Measurements from ENCODE around the gene PLXDC1.
"Not testable (repeated sequence)": the region's sequence is repeated elsewhere in the genome, so short reads cannot be mapped to it uniquely, and the experiment has no call there.

PLXDC1 gene

DNA sequence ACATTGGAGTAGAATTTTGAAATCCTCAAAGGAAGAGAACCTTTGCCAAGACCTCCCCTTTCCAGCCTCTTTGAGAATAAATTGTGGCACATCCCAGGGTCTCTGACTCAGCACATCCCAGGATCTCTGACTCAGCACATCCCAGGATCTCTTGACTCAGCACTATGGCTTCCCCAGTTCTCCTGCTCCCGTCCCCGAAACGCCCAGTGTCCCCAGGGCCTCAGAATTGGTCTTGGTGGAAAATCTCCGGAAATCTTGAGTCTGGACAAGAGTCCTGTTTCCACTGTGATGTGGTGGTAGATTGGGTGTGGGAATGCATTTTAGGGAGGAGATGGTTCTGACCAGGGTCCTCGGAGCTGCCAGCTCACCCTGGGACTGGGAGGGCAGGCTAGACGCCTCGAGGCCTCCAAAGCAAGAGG is 19.2 kb downstream of the PLXDC1 start:
- Histone ChIP-seq H3K27ac (ENCODE audit: low read depth, low read length) (no peak overlapping the region), H3K4me3 (ENCODE audit: low read depth in 1 of 5, low read length in 5 of 5) (no peak overlapping the region), H3K27me3 (ENCODE audit: control insufficient read depth in 5 of 5, insufficient read depth in 4 of 5, low read length in 5 of 5) (peaks cover 0 to 2% (median 0%) of the 10 kb centered on the region in 5 donors), H3K36me3 (ENCODE audit: control insufficient read depth in 5 of 5, insufficient read depth in 5 of 5, low read length in 5 of 5) (no peaks in the 10 kb centered on the region), H3K4me1 (ENCODE audit: control insufficient read depth in 5 of 5, insufficient read depth in 5 of 5, low read length in 5 of 5) (peaks cover 0 to 13% (median 5%) of the 10 kb centered on the region in 5 donors), H3K9ac (ENCODE audit: low read length in 5 of 5) (no peak overlapping the region), H3K9me3 (ENCODE audit: control insufficient read depth in 5 of 5, low read length in 5 of 5) (no peaks in the 10 kb centered on the region)

DNA sequence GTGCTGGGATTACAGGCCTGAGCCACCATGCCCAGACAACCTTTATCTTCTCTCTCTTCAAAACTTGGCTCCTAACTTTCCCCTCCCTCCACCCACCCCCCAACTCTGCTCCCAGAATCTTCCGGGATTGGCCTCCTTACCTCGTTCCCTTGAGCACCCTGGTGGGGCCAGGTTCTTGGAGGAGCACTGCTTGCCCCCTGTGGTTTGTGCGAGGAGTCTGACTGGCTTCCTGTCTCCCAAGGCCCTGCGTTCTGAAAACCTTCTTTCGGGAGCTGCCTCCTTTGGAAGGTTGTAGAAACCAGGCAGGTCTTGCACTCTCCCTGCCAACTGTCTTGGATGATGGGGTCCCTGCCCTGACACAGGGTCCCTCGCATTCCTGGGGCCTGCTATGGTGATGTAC is 19.8 kb downstream of the PLXDC1 start:
- Histone ChIP-seq H3K27me3 (ENCODE audit: control insufficient read depth in 5 of 5, insufficient read depth in 4 of 5, low read length in 5 of 5) (peaks cover 0 to 2% (median 0%) of the 10 kb centered on the region in 5 donors), H3K4me3 (ENCODE audit: low read depth in 1 of 5, low read length in 5 of 5) (no peak overlapping the region), H3K36me3 (ENCODE audit: control insufficient read depth in 5 of 5, insufficient read depth in 5 of 5, low read length in 5 of 5) (no peaks in the 10 kb centered on the region), H3K4me1 (ENCODE audit: control insufficient read depth in 5 of 5, insufficient read depth in 5 of 5, low read length in 5 of 5) (peaks cover 0 to 13% (median 5%) of the 10 kb centered on the region in 5 donors), H3K9me3 (ENCODE audit: control insufficient read depth in 5 of 5, low read length in 5 of 5) (no peaks in the 10 kb centered on the region), H3K27ac (ENCODE audit: low read depth, low read length) (no peak overlapping the region), H3K9ac (ENCODE audit: low read length in 5 of 5) (no peak overlapping the region)

GRCh38 chr17:39130205-39130604 is 21.2 kb downstream of the PLXDC1 start:
- H3K27ac ChIP-seq (ENCODE audit: low read depth, low read length) = no peak overlapping the region

GRCh38 chr17:39129544-39129943 is 21.9 kb downstream of the PLXDC1 start:
- not testable (repeated sequence) for H3K36me3 ChIP-seq (ENCODE audit: control insufficient read depth in 5 of 5, insufficient read depth in 5 of 5, low read length in 5 of 5); H3K27me3 ChIP-seq (ENCODE audit: control insufficient read depth in 5 of 5, insufficient read depth in 4 of 5, low read length in 5 of 5); H3K4me3 ChIP-seq (ENCODE audit: low read depth in 1 of 5, low read length in 5 of 5); H3K9ac ChIP-seq (ENCODE audit: low read length in 5 of 5); H3K27ac ChIP-seq (ENCODE audit: low read depth, low read length); H3K9me3 ChIP-seq (ENCODE audit: control insufficient read depth in 5 of 5, low read length in 5 of 5)
- H3K4me1 ChIP-seq (ENCODE audit: control insufficient read depth in 5 of 5, insufficient read depth in 5 of 5, low read length in 5 of 5) = peaks cover 0 to 13% (median 5%) of the 10 kb centered on the region in 5 donors

More at GRCh38 chr17:39130205-39130604, 21.2 kb downstream of the PLXDC1 start:
- Histone ChIP-seq H3K36me3 (ENCODE audit: control insufficient read depth in 5 of 5, insufficient read depth in 5 of 5, low read length in 5 of 5) (no peaks in the 10 kb centered on the region), H3K4me1 (ENCODE audit: control insufficient read depth in 5 of 5, insufficient read depth in 5 of 5, low read length in 5 of 5) (peaks cover 0 to 13% (median 5%) of the 10 kb centered on the region in 5 donors), H3K9me3 (ENCODE audit: control insufficient read depth in 5 of 5, low read length in 5 of 5) (no peaks in the 10 kb centered on the region), H3K9ac (ENCODE audit: low read length in 5 of 5) (no peak overlapping the region), H3K27me3 (ENCODE audit: control insufficient read depth in 5 of 5, insufficient read depth in 4 of 5, low read length in 5 of 5) (peaks cover 0 to 2% (median 0%) of the 10 kb centered on the region in 5 donors), H3K4me3 (ENCODE audit: low read depth in 1 of 5, low read length in 5 of 5) (no peak overlapping the region)

GRCh38 chr17:39126436-39126835 is 25.0 kb downstream of the PLXDC1 start:
- H3K36me3 ChIP-seq (ENCODE audit: control insufficient read depth in 5 of 5, insufficient read depth in 5 of 5, low read length in 5 of 5) = no peaks in the 10 kb centered on the region
- H3K9me3 ChIP-seq (ENCODE audit: control insufficient read depth in 5 of 5, low read length in 5 of 5) = no peaks in the 10 kb centered on the region
- H3K4me3 ChIP-seq (ENCODE audit: low read depth in 1 of 5, low read length in 5 of 5) = no peak overlapping the region
- peaks cover 0 to 3% (median 0%) of the 10 kb centered on the region in 5 donors for H3K4me1 ChIP-seq (ENCODE audit: control insufficient read depth in 5 of 5, insufficient read depth in 5 of 5, low read length in 5 of 5)
- no peak overlapping the region for H3K27ac ChIP-seq (ENCODE audit: low read depth, low read length)
- H3K27me3 ChIP-seq (ENCODE audit: control insufficient read depth in 5 of 5, insufficient read depth in 4 of 5, low read length in 5 of 5) = no peaks in the 10 kb centered on the region
- no peak overlapping the region for H3K9ac ChIP-seq (ENCODE audit: low read length in 5 of 5)

- Histone ChIP-seq H3K9ac (ENCODE audit: low read length in 5 of 5) (no peak overlapping the region), H3K36me3 (ENCODE audit: control insufficient read depth in 5 of 5, insufficient read depth in 5 of 5, low read length in 5 of 5) (no peaks in the 10 kb centered on the region), H3K27me3 (ENCODE audit: control insufficient read depth in 5 of 5, insufficient read depth in 4 of 5, low read length in 5 of 5) (no peaks in the 10 kb centered on the region), H3K4me3 (ENCODE audit: low read depth in 1 of 5, low read length in 5 of 5) (no peak overlapping the region), H3K27ac (ENCODE audit: low read depth, low read length) (no peak overlapping the region), H3K4me1 (ENCODE audit: control insufficient read depth in 5 of 5, insufficient read depth in 5 of 5, low read length in 5 of 5) (peaks cover 0 to 3% (median 0%) of the 10 kb centered on the region in 5 donors), H3K9me3 (ENCODE audit: control insufficient read depth in 5 of 5, low read length in 5 of 5) (no peaks in the 10 kb centered on the region)
These were observed 26.1 kb downstream of the PLXDC1 start for GRCh38 chr17:39125143-39125875.

DNA sequence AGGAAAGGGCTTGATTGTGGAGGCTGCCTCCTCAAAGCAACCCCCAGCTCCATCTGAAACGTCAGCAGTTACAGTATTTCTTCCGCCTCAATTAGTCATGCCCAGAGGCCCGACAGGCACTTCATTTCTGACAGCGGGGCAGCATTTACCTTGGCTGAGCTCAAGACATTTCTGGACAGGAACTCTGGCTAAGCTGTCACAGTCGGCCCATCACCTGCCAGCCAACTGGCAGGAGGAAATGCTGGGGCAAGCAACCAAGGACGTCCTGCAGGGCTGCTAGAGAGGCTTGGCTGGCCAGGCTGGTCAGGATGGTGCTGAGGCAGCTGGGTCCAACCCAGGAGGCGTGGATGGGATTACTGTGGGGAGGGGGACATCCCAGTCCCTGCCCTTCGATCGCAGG is 27.8 kb downstream of the PLXDC1 start:
- Histone ChIP-seq H3K36me3 (ENCODE audit: control insufficient read depth in 5 of 5, insufficient read depth in 5 of 5, low read length in 5 of 5) (no peaks in the 10 kb centered on the region), H3K27me3 (ENCODE audit: control insufficient read depth in 5 of 5, insufficient read depth in 4 of 5, low read length in 5 of 5) (no peaks in the 10 kb centered on the region), H3K27ac (ENCODE audit: low read depth, low read length) (no peak overlapping the region), H3K4me3 (ENCODE audit: low read depth in 1 of 5, low read length in 5 of 5) (no peak overlapping the region), H3K4me1 (ENCODE audit: control insufficient read depth in 5 of 5, insufficient read depth in 5 of 5, low read length in 5 of 5) (peaks cover 0 to 10% (median 3%) of the 10 kb centered on the region in 5 donors), H3K9me3 (ENCODE audit: control insufficient read depth in 5 of 5, low read length in 5 of 5) (no peaks in the 10 kb centered on the region), H3K9ac (ENCODE audit: low read length in 5 of 5) (no peak overlapping the region)

GRCh38 chr17:39122991-39123390 is 28.4 kb downstream of the PLXDC1 start:
- no peaks in the 10 kb centered on the region for H3K9me3 ChIP-seq (ENCODE audit: control insufficient read depth in 5 of 5, low read length in 5 of 5)
- no peaks in the 10 kb centered on the region for H3K36me3 ChIP-seq (ENCODE audit: control insufficient read depth in 5 of 5, insufficient read depth in 5 of 5, low read length in 5 of 5)
- peaks cover 0 to 10% (median 3%) of the 10 kb centered on the region in 5 donors for H3K4me1 ChIP-seq (ENCODE audit: control insufficient read depth in 5 of 5, insufficient read depth in 5 of 5, low read length in 5 of 5)

DNA sequence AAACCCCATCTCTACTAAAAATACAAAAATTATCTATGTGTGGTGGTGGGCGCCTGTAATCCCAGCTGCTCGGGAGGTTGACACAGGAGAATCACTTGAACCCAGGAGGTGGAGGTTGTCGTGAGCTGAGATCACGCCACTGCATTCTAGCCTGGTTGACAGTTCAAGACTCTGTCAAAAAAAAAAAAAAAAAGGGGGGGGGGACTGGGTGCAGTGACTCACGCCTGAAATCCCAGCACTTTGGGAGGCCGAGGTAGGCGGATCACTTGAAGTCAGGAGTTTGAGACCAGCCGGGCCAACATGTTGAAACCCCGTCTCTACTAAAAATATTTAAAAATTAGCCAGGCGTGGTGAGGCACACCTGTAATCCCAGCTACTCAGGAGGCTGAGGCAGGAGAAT is 29.5 kb downstream of the PLXDC1 start:
- not testable (repeated sequence) for H3K9ac ChIP-seq (ENCODE audit: low read length in 5 of 5); H3K4me3 ChIP-seq (ENCODE audit: low read depth in 1 of 5, low read length in 5 of 5); H3K36me3 ChIP-seq (ENCODE audit: control insufficient read depth in 5 of 5, insufficient read depth in 5 of 5, low read length in 5 of 5); H3K4me1 ChIP-seq (ENCODE audit: control insufficient read depth in 5 of 5, insufficient read depth in 5 of 5, low read length in 5 of 5); H3K27ac ChIP-seq (ENCODE audit: low read depth, low read length); H3K9me3 ChIP-seq (ENCODE audit: control insufficient read depth in 5 of 5, low read length in 5 of 5); H3K27me3 ChIP-seq (ENCODE audit: control insufficient read depth in 5 of 5, insufficient read depth in 4 of 5, low read length in 5 of 5)

More at GRCh38 chr17:39122991-39123390, 28.4 kb downstream of the PLXDC1 start:
- H3K27ac ChIP-seq (ENCODE audit: low read depth, low read length) = no peak overlapping the region
- H3K4me3 ChIP-seq (ENCODE audit: low read depth in 1 of 5, low read length in 5 of 5) = no peak overlapping the region
- no peaks in the 10 kb centered on the region for H3K27me3 ChIP-seq (ENCODE audit: control insufficient read depth in 5 of 5, insufficient read depth in 4 of 5, low read length in 5 of 5)
- H3K9ac ChIP-seq (ENCODE audit: low read length in 5 of 5) = no peak overlapping the region

GRCh38 chr17:39118674-39119419 is 32.6 kb downstream of the PLXDC1 start:
- Histone ChIP-seq H3K36me3 (ENCODE audit: control insufficient read depth in 5 of 5, insufficient read depth in 5 of 5, low read length in 5 of 5) (no peaks in the 10 kb centered on the region), H3K4me1 (ENCODE audit: control insufficient read depth in 5 of 5, insufficient read depth in 5 of 5, low read length in 5 of 5) (peaks cover 2 to 20% (median 14%) of the 10 kb centered on the region in 5 donors), H3K27me3 (ENCODE audit: control insufficient read depth in 5 of 5, insufficient read depth in 4 of 5, low read length in 5 of 5) (peaks cover 0 to 4% (median 0%) of the 10 kb centered on the region in 5 donors), H3K27ac (ENCODE audit: low read depth, low read length) (no peak overlapping the region), H3K9ac (ENCODE audit: low read length in 5 of 5) (no peak overlapping the region), H3K9me3 (ENCODE audit: control insufficient read depth in 5 of 5, low read length in 5 of 5) (peaks cover 0 to 1% (median 0%) of the 10 kb centered on the region in 5 donors), H3K4me3 (ENCODE audit: low read depth in 1 of 5, low read length in 5 of 5) (no peak overlapping the region)

All from subcutaneous abdominal adipose tissue (tissue), 5 donors.